ENCODE data around the gene FAM83C.

FAM83C gene

GRCh38 chr20:35237486-35237885 is 54.7 kb downstream of the FAM83C start:
- no peaks in the 10 kb centered on the region for H3K36me3 ChIP-seq (ENCODE audit: insufficient read depth)
- no peaks in the 10 kb centered on the region for H4K20me1 ChIP-seq (ENCODE audit: insufficient read depth)
- H3K4me3 ChIP-seq (IDR thresholded peaks at IDR 0.05; ENCODE audit: insufficient read depth, low read depth, low read length), result no peak overlapping the region
- H3K9ac ChIP-seq, result no peak overlapping the region
- H3K4me1 ChIP-seq (ENCODE audit: low read depth, poor library complexity, severe bottlenecking), result no peaks in the 10 kb centered on the region
- no peak overlapping the region for H3K27ac ChIP-seq
- no peaks in the 10 kb centered on the region for H3K79me2 ChIP-seq (ENCODE audit: insufficient read depth, low read depth)
- no peaks in the 10 kb centered on the region for H3K27me3 ChIP-seq (ENCODE audit: insufficient read depth, low read depth)
- no peak overlapping the region for H3K4me2 ChIP-seq
- TF ChIP-seq, protein P1, sequence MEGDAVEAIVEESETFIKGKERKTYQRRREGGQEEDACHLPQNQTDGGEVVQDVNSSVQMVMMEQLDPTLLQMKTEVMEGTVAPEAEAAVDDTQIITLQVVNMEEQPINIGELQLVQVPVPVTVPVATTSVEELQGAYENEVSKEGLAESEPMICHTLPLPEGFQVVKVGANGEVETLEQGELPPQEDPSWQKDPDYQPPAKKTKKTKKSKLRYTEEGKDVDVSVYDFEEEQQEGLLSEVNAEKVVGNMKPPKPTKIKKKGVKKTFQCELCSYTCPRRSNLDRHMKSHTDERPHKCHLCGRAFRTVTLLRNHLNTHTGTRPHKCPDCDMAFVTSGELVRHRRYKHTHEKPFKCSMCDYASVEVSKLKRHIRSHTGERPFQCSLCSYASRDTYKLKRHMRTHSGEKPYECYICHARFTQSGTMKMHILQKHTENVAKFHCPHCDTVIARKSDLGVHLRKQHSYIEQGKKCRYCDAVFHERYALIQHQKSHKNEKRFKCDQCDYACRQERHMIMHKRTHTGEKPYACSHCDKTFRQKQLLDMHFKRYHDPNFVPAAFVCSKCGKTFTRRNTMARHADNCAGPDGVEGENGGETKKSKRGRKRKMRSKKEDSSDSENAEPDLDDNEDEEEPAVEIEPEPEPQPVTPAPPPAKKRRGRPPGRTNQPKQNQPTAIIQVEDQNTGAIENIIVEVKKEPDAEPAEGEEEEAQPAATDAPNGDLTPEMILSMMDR (conservative IDR thresholded peaks at IDR 0.05; ENCODE audit: low read depth, low read length), result no peak
- H2AFZ ChIP-seq (ENCODE audit: low read depth), result no peak overlapping the region

DNA sequence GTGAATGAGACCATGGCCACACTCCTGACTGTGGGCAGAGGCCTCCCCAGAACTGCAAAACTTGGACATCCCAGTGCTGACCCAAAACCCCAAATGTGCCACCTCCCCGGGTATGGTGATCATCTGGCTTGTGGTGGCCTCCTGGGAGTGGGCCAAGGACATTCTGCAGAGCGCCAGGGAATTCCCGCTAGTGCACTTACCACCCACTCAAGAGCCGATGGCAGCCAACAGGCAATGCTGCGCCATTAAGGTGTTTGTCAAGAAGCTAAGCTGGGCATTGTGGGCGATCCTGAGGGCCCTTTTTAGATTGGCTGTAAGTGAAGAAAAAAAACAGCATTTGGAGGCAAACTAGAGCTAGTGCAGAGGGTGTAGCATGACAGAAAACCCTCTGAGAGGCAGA is 56.3 kb downstream of the FAM83C start:
- H3K36me3 ChIP-seq (ENCODE audit: insufficient read depth), result no peaks in the 10 kb centered on the region
- no peak overlapping the region for H3K4me2 ChIP-seq
- no peaks in the 10 kb centered on the region for H4K20me1 ChIP-seq (ENCODE audit: insufficient read depth)
- H3K4me3 ChIP-seq (IDR thresholded peaks at IDR 0.05; ENCODE audit: insufficient read depth, low read depth, low read length), result no peak overlapping the region
- H3K9ac ChIP-seq, result no peak overlapping the region
- no peak overlapping the region for H3K27ac ChIP-seq
- TF ChIP-seq, protein P1 (conservative IDR thresholded peaks at IDR 0.05; ENCODE audit: low read depth, low read length), result no peak
- no peaks in the 10 kb centered on the region for H3K79me2 ChIP-seq (ENCODE audit: insufficient read depth, low read depth)
- no peaks in the 10 kb centered on the region for H3K4me1 ChIP-seq (ENCODE audit: low read depth, poor library complexity, severe bottlenecking)
- no peaks in the 10 kb centered on the region for H3K27me3 ChIP-seq (ENCODE audit: insufficient read depth, low read depth)
- no peak overlapping the region for H2AFZ ChIP-seq (ENCODE audit: low read depth)

Measured in KMS-11 (cell line).